Pancreas (tissue), 10 donors: ENCODE results near the gene FGD5. TPM values are rescaled to one million over a fixed set of nuclear protein-coding genes. Genes with fewer than 3 reads are reported as not detected.

Experiments used
- ATAC-seq, 4 donors: fragments of 200-7000 bp; cut with Tn5 transposase; one replicate each; pipeline versions ENCODE4 v1.8.0 to v1.9.1; 2020; ENCODE audit warnings: mild to moderate bottlenecking in 4 of 4, moderate library complexity in 4 of 4
- DNase-seq, 6 donors: peaks; one replicate each; pipeline ENCODE4 v3.0.0-alpha.2; 2020
- FAIRE-seq: peaks from 2 replicates; lab custom pipeline; 2012; peaks lifted over from hg19 to GRCh38; lab: Jason Lieb, UNC
- H3K27ac ChIP-seq, 4 donors: fragments of 200-600 bp; sonication (generic); 1 replicate in 3 of 4; 2 replicates in 1 of 4; pipeline versions ENCODE4 v1.5.0 to v1.8.0; 2020
- H3K27me3 ChIP-seq, 4 donors: fragments of 200-600 bp; one replicate each; pipeline ENCODE4 v1.8.0; 2021
- H3K36me3 ChIP-seq, 3 donors: fragments of 200-600 bp; sonication (generic) in 1 of 3; one replicate each; pipeline versions ENCODE4 v1.5.0 to v1.8.0; 2020 to 2021
- H3K4me1 ChIP-seq, 3 donors: fragments of 200-600 bp; one replicate each; pipeline ENCODE4 v1.8.0; 2021
- H3K4me3 ChIP-seq, 4 donors: fragments of 200-600 bp; sonication (generic) in 2 of 4; one replicate each; pipeline versions ENCODE4 v1.5.0 to v1.8.0; 2020 to 2021
- H3K9me3 ChIP-seq, 4 donors: fragments of 200-600 bp; one replicate each; pipeline ENCODE4 v1.8.0; 2021
- WGBS, 2 donors: extraction: QIAGEN DNeasy Blood & Tissue Kit; methylation state at CpG; one replicate each; pipeline ENCODE4 v1.1.7; 2013; 5-methylcytosine and 5-hydroxymethylcytosine counted together
- intact Hi-C, 3 donors: fragments of 100-400 bp; cut with DNase I; formaldehyde crosslinking; loops; one replicate each; pipeline versions ENCODE4 v1.11.1 to v1.14.2; 2022
- polyA plus RNA-seq, 2 donors: library from polyadenylated mRNA; stranded (reverse); fragments of 200-250 nt; gene quantifications; one replicate each; pipeline ENCODE4 v1.2.3, GENCODE V29; 2013
- total RNA-seq, 6 donors: library from RNA; stranded (reverse); fragmentation: NEBNext Ultra II Directional in 4 of 6; extraction: Animal tissue kit (Norgen Biotek cat#: 25700) in 4 of 6; gene quantifications; one replicate each; pipeline versions ENCODE4 v1.2.1 to v1.2.4, GENCODE V29; 2021 to 2023
- TF ChIP-seq, protein P1 (sequence below), 4 donors: fragments of 200-600 bp; sonication (generic) in 3 of 4; IDR thresholded peaks; one replicate each; pipeline versions ENCODE4 v1.5.0 to v1.8.0; 2021; ENCODE audit warnings: antibody characterized with exemption in 4 of 4
- donor health status: healthy with polysubstance abuse.
- donor health status: DM: no; HTN: no; CAD: no; lungs with moderate emphysema.
- donor health status: DM: no; HTN: no; CAD: no.
- donor health status: control.
- donor health status: control.
- donor health status: Bipolar disorder and iron deficiency.
- donor health status: DM: yes; HTN: yes; CAD: no.
- donor health status: DM: no; HTN: no; CAD: no.
- donor health status: DM: no; HTN: no; CAD: no.
- donor health status: DM: yes; HTN: yes; CAD: no.

FGD5 gene
- total and polyA plus RNA-seq, 8 donors = 2.2 to 7.1 (median 3.3) TPM

DNA sequence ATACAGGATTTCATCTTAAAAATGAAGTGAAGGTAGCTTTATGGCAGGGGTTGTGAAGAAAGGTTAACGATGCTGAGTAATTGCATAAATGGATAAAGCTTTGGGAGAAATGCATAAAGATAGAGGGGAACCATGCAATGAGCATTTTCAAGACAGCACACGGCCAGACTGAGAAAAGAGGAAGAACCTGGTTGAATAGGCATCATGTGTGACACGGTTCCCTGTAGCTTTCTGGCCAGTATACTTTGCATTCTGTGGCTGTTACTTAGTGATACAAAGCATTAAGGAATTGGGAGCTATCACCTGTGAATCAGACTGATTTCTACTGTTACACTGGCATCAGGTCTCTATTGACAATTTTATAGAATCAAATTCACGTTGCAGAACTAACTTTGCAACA, 161.9 kb downstream of the FGD5 start:
- 90 to 94% methylated on average over 4 of the region's 4 CpGs for WGBS, 2 donors
- FAIRE-seq = no peak
- ATAC-seq = peak in 1 of 4 donors; percentile 22
- TF ChIP-seq, protein P1, sequence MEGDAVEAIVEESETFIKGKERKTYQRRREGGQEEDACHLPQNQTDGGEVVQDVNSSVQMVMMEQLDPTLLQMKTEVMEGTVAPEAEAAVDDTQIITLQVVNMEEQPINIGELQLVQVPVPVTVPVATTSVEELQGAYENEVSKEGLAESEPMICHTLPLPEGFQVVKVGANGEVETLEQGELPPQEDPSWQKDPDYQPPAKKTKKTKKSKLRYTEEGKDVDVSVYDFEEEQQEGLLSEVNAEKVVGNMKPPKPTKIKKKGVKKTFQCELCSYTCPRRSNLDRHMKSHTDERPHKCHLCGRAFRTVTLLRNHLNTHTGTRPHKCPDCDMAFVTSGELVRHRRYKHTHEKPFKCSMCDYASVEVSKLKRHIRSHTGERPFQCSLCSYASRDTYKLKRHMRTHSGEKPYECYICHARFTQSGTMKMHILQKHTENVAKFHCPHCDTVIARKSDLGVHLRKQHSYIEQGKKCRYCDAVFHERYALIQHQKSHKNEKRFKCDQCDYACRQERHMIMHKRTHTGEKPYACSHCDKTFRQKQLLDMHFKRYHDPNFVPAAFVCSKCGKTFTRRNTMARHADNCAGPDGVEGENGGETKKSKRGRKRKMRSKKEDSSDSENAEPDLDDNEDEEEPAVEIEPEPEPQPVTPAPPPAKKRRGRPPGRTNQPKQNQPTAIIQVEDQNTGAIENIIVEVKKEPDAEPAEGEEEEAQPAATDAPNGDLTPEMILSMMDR (IDR thresholded peaks at IDR 0.05) = no peak
- Histone ChIP-seq H3K27me3 (no peaks in the 10 kb centered on the region), H3K36me3 (no peaks in the 10 kb centered on the region), H3K27ac (no peak overlapping the region), H3K4me3 (no peak overlapping the region), H3K9me3 (no peaks in the 10 kb centered on the region), H3K4me1 (no peaks in the 10 kb centered on the region)
- intact Hi-C loops = no loop called here
- no peak for DNase-seq

Other genes starting within 250 kb of the FGD5 start
- 10 to 100 TPM in 3 of 6 donors, 1 to 10 TPM in 3; 7.2 to 13.7 (median 11.0) TPM for gene CCDC174, start 167.2 kb upstream of the FGD5 start, total RNA-seq
- gene CCDC174, start 167.2 kb upstream of the FGD5 start, polyA plus RNA-seq = 10 to 100 TPM; 12.9 to 18.1 TPM
- gene C3orf20, start 143.8 kb upstream of the FGD5 start, total RNA-seq = under 1 TPM in 4 of 6 donors, not detected in 2; 0.04 to 0.12 (median 0.08) TPM
- under 1 TPM in 1 of 2 donors, not detected in 1; 0.02 TPM for gene C3orf20, start 143.8 kb upstream of the FGD5 start, polyA plus RNA-seq
- 10 to 100 TPM; 13.6 to 25.1 (median 15.2) TPM for gene NR2C2, start 128.6 kb downstream of the FGD5 start, total RNA-seq
- gene NR2C2, start 128.6 kb downstream of the FGD5 start, polyA plus RNA-seq = 1 to 10 TPM; 5.4 to 8.8 TPM
- 10 to 100 TPM; 14.3 to 22.0 (median 18.1) TPM for gene MRPS25, start 246.4 kb downstream of the FGD5 start, total RNA-seq
- 10 to 100 TPM; 26.1 to 44.0 TPM for gene MRPS25, start 246.4 kb downstream of the FGD5 start, polyA plus RNA-seq